Activated T-cell treated with anti-CD3 and anti-CD28 coated beads, Interleukin-2, amount 50 U/mL, for 24 hours (primary cell): ENCODE results near the gene RALA.
"Not testable (repeated sequence)": the region's sequence is repeated elsewhere in the genome, so short reads cannot be mapped to it uniquely, and the experiment has no call there.

Experiments
- DNase-seq: peaks from one replicate; pipeline ENCODE4 v3.0.0-alpha.2; 2020
- H3K27ac Mint-ChIP-seq: 2 replicates; pipeline ENCODE4 v1.8.0; 2020; ENCODE audit warnings: mild to moderate bottlenecking, mixed read lengths
- H3K27me3 Mint-ChIP-seq: 2 replicates; pipeline ENCODE4 v1.8.0; 2020; ENCODE audit warnings: mixed read lengths
- H3K36me3 Mint-ChIP-seq: 2 replicates; pipeline ENCODE4 v1.8.0; 2020; ENCODE audit warnings: low read depth, mixed read lengths
- H3K4me1 Mint-ChIP-seq: 2 replicates; pipeline ENCODE4 v1.8.0; 2020; ENCODE audit warnings: low read depth, mixed read lengths
- H3K4me3 Mint-ChIP-seq: 2 replicates; pipeline ENCODE4 v1.8.0; 2020; ENCODE audit warnings: mild to moderate bottlenecking, moderate library complexity, mixed read lengths
- H3K9me3 Mint-ChIP-seq: 2 replicates; pipeline ENCODE4 v1.8.0; 2020; ENCODE audit warnings: mixed read lengths

The RALA gene

DNA sequence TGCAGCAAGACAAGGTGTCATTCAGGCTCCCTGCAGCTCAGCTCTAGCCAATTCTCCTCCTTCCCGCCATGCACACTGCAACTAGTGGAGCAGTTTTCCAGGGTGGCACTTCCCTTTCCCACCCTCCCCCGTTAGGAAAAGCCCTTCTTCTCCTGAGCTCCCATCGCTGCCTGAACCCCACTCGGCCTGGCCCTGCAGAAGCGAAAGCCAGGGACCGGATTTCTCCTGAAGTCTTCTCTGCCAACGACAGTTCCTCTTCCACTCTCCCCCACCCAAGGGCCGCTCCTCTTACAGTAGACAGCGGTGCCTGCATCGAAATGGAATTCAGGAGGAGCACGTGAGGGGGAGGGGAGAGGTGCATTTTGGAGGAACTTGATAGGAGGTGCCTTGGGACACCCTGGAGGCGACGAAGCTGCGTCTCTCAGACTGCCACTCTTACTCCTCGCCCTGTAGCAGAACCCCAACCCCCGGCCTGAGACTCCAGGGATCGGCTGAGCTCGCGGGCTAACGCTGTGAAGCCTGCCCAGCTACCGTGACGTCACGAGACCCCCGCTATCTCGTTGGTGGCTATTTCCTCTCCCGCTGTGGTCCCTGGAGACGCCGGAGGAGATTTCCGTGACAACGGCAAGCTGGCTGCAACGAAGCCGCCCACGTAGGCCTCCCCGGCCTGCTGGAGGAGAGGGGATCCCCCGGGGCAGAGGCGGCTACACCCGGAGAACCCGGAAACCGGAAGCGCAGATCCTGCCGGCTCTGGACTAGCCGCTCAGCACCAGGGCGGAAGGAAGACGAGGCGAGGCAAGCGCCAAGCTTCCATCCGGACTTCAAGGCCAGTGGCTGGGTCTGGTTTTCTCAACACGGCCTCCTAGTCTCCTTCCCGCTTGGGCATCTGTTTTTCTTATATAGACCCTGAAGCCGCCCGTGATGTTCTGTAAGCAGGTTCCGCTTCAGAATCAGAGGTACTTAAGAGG lies 109.7 kb downstream of the RALA start:
- Mint-ChIP-seq H3K36me3 (peaks cover 15% of the 10 kb centered on the region), H3K4me3 (peak overlapping the region; percentile 79), H3K27ac (peak overlapping the region; percentile 87), H3K9me3 (no peaks in the 10 kb centered on the region), H3K4me1 (peaks cover 42% of the 10 kb centered on the region), H3K27me3 (no peaks in the 10 kb centered on the region)
- peak; percentile 98 for DNase-seq

DNA sequence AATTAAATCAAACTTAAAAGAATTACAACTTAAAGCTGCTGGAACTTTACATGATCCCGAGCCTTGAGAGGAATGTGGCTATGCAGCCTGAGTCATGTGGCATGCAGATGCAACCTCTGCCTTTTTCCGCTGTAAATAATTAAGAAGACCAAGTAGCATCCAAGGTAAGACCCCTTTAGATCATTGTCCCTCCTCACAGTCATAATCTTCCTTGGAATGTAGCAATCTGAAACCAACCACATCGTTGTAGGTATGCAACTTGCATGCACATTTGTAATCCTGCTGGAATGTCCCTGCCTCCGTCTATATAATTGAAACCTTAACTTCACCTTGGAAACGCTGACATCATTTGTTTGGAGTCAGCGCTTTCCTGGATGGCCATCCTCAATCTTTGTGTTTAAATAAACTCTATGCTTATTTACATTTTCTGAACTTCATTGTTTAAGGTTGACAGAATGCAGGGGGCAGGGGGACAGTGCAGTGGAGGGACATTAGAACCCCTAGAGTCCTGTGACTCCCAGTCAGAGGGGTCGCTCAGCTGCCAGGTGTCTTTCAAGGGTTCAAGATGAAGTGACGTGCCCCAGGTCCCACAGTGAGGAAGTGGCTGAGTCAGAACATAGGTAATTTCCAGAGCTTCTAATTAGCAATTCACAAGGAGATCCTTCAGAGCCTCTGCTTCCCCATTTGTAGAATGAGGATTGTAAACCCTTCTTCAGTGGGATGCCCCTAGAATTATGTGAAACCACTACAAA lies 110.7 kb downstream of the RALA start:
- Mint-ChIP-seq H3K27ac (peak overlapping the region; percentile 87), H3K27me3 (no peaks in the 10 kb centered on the region), H3K4me1 (peaks cover 43% of the 10 kb centered on the region), H3K4me3 (peak overlapping the region; percentile 79), H3K36me3 (peaks cover 15% of the 10 kb centered on the region), H3K9me3 (no peaks in the 10 kb centered on the region)
- DNase-seq = no peak

DNA sequence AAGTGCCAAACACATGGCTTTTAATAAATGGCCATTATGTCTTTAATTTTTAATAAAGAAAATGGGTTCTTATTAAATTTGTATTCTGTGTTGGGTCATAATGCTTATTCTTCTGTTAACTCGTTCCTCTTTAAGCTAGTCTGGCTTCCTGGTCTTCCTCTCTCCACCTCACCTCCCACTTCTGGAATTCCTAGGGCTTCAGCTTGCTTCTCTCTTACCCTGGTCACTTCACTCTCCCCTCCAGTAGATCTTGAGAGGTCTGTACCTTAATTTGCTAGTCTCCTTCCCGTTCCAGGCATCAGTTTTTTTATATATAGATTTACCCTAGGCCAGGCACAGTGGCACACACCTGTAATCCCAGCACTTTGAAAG lies 111.2 kb downstream of the RALA start:
- Mint-ChIP-seq H3K9me3 (no peaks in the 10 kb centered on the region), H3K27ac (peak overlapping the region; percentile 77), H3K4me1 (peaks cover 43% of the 10 kb centered on the region), H3K36me3 (peaks cover 15% of the 10 kb centered on the region), H3K4me3 (peak overlapping the region; percentile 79), H3K27me3 (no peaks in the 10 kb centered on the region)
- no peak for DNase-seq

DNA sequence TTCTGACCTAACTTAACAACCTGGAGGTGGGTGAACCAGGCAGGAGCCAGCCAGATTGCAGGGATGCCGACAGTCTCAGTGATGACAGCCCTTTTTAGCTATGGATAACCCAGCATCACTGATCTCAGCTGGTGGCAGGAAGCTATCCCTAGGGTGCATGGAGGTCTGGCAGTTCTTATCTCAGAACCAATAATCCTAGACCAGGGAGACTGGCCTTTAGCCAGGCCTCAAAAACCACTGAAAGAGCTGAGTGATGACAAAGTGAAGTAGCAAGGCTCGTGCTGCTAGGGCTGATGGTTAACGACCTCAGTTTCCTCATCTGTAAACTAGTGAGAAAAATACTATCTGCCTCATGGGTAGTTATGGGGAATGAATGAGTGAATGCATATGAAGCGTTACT lies 112.5 kb downstream of the RALA start:
- H3K4me1 Mint-ChIP-seq = peaks cover 46% of the 10 kb centered on the region
- peak overlapping the region; percentile 70 for H3K27ac Mint-ChIP-seq
- DNase-seq = no peak
- peak overlapping the region; percentile 10 for H3K4me3 Mint-ChIP-seq
- no peaks in the 10 kb centered on the region for H3K9me3 Mint-ChIP-seq
- no peaks in the 10 kb centered on the region for H3K27me3 Mint-ChIP-seq
- peaks cover 15% of the 10 kb centered on the region for H3K36me3 Mint-ChIP-seq

DNA sequence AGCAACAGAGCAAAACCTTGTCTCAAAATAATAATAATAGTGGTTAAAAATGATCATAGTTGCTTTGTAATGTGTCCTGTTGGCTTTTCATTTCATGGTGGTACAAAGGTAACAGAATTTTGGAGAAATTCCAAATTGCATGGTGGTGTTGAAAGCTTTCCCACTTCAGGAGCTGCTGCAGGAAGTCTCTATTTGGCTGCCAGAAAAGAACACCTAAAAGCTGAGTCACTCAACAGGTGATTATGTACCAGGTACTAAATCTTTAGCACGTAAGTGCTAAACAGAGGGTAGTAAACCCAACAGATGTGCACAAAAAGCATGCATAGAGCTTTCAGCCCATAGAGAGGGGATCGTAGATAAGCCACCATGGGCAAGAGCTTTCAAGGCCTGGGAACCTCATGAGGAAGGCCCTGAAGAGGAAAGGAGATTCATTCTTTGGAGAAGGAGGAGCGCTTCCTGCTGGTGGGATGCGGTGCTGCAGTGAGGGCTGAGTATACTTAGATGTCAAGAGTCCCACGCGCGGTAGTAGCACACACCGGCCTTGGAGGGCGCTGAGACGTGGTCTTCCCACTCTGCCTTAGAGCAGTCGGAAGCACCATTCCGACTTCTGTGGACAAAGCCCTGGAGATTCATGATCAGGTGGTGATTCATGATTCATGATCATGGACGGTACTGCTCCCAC lies 118.7 kb downstream of the RALA start:
- Mint-ChIP-seq H3K4me3 (no peak overlapping the region), H3K9me3 (no peaks in the 10 kb centered on the region), H3K27ac (no peak overlapping the region), H3K36me3 (peaks cover 11% of the 10 kb centered on the region), H3K27me3 (no peaks in the 10 kb centered on the region), H3K4me1 (peaks cover 22% of the 10 kb centered on the region)
- DNase-seq = peak; percentile 56

DNA sequence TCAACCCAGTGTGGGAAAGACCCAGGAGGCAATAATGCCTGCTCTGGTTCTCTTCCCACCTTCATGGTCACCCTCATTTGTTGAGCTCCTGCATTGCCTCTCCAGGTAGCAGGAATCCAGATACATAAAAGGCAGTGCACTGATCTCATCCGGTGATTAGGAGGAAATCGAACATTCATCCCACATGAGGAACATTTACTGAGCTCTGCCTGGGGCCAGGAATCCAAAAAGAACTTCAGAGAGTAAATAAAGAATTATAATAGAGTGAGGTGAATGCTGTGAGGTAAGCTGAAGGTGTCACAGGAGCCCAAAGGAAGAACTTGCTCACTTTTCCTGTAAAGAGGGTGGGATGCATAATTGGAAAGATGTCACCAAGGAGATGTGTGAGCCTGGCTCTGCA lies 121.2 kb downstream of the RALA start:
- no peak for DNase-seq
- H3K27me3 Mint-ChIP-seq = no peaks in the 10 kb centered on the region
- peaks cover 20% of the 10 kb centered on the region for H3K4me1 Mint-ChIP-seq
- H3K9me3 Mint-ChIP-seq = no peaks in the 10 kb centered on the region
- peaks cover 6% of the 10 kb centered on the region for H3K36me3 Mint-ChIP-seq
- H3K4me3 Mint-ChIP-seq = no peak overlapping the region
- H3K27ac Mint-ChIP-seq = no peak overlapping the region

DNA sequence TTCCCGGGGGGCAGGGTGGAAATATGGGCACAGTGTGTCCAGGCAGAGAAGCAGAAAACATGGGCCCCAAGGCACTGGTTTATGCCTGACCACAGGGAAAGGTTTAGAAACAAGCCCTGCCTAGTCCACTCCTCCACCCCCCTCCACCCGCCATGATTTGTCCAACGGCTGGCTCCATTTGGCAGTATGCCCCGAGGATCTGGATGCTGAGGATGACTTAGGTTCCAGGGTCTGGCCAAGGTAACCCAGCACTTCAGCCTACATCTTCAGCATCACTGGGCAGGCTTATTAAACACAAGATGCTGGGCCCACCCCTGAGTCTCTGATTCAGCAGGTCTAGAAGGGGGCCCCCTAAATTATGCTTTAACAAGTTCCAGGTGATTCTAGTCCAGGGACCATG lies 121.9 kb downstream of the RALA start:
- peaks cover 20% of the 10 kb centered on the region for H3K4me1 Mint-ChIP-seq
- no peak overlapping the region for H3K4me3 Mint-ChIP-seq
- no peaks in the 10 kb centered on the region for H3K27me3 Mint-ChIP-seq
- peaks cover 6% of the 10 kb centered on the region for H3K36me3 Mint-ChIP-seq
- H3K27ac Mint-ChIP-seq = no peak overlapping the region
- no peak for DNase-seq
- H3K9me3 Mint-ChIP-seq = no peaks in the 10 kb centered on the region

DNA sequence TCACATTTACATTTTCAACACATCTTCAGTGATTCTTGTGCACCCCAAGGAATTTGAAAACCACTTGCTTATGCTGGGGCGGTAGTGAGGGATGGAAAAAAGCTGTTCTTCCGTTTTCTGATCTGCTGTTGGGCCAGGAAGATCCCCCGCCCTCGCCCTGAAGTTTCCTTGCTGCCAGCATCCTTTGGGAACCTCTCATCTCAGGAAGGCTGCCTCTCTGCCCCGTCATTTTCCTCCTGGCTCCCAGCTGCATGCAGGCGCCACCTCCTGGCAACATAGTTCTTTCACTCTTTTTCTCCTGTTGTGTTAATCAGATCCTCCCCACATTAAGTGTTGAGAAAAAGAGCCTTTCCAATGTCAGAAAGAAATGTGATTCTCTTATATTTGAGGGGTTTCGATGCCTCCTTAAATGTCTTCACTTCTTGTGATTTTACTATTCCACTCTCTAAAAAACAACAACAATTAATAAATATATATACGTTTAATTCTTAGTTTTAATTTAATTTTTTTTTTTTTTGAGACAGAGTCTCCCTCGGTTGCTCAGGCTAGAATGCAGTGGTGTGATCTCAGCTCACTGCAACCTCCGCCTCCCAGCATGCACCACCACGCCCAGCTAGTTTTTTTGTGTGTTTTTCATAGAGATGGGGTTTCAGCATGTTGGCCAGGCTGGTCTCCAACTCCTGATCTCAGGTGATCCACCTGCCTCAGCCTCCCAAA lies 122.9 kb downstream of the RALA start:
- Mint-ChIP-seq H3K27ac (peak overlapping the region; percentile 58), H3K4me3 (no peak overlapping the region), H3K27me3 (no peaks in the 10 kb centered on the region), H3K9me3 (no peaks in the 10 kb centered on the region), H3K4me1 (peaks cover 16% of the 10 kb centered on the region), H3K36me3 (peaks cover 6% of the 10 kb centered on the region)
- peak; percentile 61 for DNase-seq

DNA sequence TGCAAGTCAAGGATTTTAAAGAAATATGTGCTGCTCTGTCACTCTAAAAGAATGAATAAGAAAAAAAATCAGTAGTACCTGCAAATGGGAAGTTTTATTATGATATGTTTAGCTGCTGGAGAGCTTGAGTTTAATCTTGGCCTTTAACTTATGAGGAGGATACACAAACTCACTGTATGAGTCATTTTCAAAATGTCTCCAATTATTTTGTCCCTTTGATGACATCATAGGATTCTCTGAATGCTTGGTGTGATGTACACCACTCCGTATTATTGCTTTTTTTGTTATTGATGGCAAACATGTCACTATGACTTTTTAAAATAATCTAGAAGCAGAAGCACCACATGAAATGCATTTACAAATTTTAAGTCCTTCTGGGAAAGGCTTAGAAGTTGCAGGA lies 125.8 kb downstream of the RALA start:
- DNase-seq = no peak
- H3K36me3 Mint-ChIP-seq = peaks cover 12% of the 10 kb centered on the region
- peaks cover 15% of the 10 kb centered on the region for H3K4me1 Mint-ChIP-seq
- no peaks in the 10 kb centered on the region for H3K27me3 Mint-ChIP-seq
- H3K9me3 Mint-ChIP-seq = no peaks in the 10 kb centered on the region
- H3K4me3 Mint-ChIP-seq = no peak overlapping the region
- no peak overlapping the region for H3K27ac Mint-ChIP-seq

DNA sequence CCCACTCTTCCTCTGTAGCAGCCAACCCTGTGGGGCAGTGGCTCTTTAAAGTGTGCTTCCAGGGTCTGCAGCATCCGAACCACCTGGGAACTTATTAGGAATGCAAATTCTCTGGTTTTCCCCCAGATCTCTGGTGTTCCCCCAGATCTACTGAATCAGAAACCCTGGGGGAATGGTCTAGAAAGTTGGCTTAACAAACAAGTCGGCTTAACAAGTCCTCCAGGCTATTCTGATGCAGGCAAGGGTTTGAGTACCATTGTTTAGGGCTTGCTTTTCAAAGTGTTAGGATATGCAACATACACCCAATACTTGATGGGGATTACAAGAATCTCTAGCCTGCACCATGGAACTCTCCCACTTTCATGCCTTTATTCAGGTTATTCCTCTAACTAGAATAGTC lies 126.3 kb downstream of the RALA start:
- Mint-ChIP-seq H3K36me3 (peaks cover 8% of the 10 kb centered on the region), H3K4me3 (no peak overlapping the region), H3K27me3 (no peaks in the 10 kb centered on the region), H3K27ac (no peak overlapping the region), H3K4me1 (peaks cover 17% of the 10 kb centered on the region), H3K9me3 (no peaks in the 10 kb centered on the region)
- no peak for DNase-seq

DNA sequence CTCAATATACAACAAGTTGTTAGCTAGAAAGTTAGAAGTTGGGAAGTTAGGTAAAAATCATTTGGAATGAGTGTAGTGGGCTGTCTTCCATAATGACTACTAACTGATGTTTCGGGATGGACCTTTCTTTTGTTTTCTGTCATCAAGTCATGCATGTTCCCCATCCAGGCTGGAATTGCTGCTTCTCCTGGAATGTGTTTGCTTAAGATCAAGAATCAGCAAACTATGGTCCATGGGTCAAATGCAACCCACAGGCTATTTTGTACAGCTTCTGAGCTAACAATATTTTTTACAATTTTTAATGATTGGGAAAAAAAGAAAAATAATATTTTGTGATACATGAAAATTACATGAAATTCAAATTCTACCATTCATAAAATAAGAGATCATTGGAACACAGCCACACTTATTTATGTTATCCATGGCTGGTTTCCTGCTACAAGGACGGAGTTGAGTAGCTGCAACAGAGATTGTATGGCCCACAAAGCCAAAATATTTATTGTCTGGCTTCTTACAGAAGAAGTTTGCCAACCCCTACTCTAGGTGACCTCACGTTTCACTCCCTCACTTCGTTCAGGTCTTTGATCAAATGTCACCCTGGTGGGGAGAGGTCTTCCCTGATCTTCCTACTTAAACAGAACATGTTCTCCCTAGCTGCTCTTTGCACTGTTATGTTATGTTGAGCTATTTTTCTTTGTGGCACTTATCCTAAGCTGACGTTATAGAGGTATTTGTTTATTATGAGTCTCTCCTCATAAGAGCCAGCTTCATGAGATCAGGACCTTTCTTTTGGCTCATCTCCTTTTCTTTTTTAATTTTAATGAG lies 127.1 kb downstream of the RALA start:
- peaks cover 8% of the 10 kb centered on the region for H3K36me3 Mint-ChIP-seq
- no peaks in the 10 kb centered on the region for H3K9me3 Mint-ChIP-seq
- H3K4me3 Mint-ChIP-seq = no peak overlapping the region
- H3K4me1 Mint-ChIP-seq = peaks cover 21% of the 10 kb centered on the region
- no peak overlapping the region for H3K27ac Mint-ChIP-seq
- H3K27me3 Mint-ChIP-seq = no peaks in the 10 kb centered on the region
- no peak for DNase-seq

DNA sequence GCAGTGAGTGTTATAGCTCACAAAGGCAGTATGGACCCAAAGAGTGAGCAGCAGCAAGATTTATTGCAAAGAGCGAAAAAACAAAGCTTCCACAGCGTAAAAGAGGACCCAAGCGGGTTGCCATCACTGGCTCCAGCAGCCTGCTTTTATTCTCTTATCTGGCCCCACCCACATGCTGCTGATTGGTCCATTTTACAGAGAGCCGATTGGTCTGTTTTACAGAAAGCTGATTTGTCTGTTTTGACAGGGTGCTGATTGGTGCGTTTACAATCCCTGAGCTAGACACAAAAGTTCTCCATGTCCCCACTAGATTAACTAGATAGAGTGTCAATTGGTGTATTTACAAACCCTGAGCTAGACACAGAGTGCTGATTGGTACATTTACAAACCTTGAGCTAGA lies 129.9 kb downstream of the RALA start:
- not testable (repeated sequence) for H3K9me3 Mint-ChIP-seq, H3K27ac Mint-ChIP-seq, H3K4me3 Mint-ChIP-seq, H3K27me3 Mint-ChIP-seq, DNase-seq, H3K36me3 Mint-ChIP-seq
- peaks cover 14% of the 10 kb centered on the region for H3K4me1 Mint-ChIP-seq

DNA sequence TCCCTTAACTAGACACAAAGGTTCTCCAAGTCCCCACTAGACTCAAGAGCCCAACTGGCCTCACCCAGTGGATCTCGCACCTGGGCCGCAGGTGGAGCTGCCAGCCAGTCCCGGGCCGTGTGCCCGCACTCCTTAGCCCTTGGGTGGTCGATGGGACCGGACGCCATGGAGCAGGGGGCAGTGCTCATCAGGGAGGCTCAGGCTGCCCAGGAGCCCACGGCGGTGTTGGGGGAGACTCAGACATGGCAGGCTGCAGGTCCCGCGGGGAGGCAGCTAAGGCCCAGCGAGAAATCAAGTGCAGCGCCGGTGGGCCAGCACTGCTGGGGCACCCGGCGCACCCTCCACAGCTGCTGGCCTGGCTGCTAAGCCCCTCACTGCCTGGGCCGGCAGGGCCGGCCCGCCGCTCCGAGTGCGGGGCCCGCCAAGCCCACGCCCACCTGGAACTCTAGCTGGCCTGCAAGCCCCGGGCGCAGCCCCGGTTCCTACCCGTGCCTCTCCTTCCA lies 130.5 kb downstream of the RALA start:
- Mint-ChIP-seq H3K36me3 (peaks cover 8% of the 10 kb centered on the region), H3K9me3 (no peaks in the 10 kb centered on the region)

More for the DNA sequence above, 130.5 kb downstream of the RALA start:
- Mint-ChIP-seq H3K27me3 (no peaks in the 10 kb centered on the region), H3K4me1 (peaks cover 14% of the 10 kb centered on the region), H3K27ac (no peak overlapping the region), H3K4me3 (no peak overlapping the region)
- DNase-seq = no peak
